Stomach (tissue), 9 donors: ENCODE data around the gene GNG7. TPM values are rescaled to one million over a fixed set of nuclear protein-coding genes. Genes with fewer than 3 reads are reported as not detected.

Experiments used
- DNase-seq, 2 donors: peaks; one replicate each; pipeline versions ENCODE4 v3.0.0 to v3.0.0-alpha.2; 2013 to 2019
- H3K27ac ChIP-seq, 5 donors: fragments of 200-600 bp in 4 of 5; sonication (generic) in 4 of 5; one replicate each; pipeline ENCODE4 v1.5.1; 2013 to 2019; ENCODE audit warnings: mild to moderate bottlenecking in 1 of 5, moderate library complexity in 1 of 5
- H3K27me3 ChIP-seq, 3 donors: fragments of 200-600 bp; sonication (generic); one replicate each; pipeline ENCODE4 v1.5.1; 2017 to 2019; ENCODE audit warnings: mixed run types in 1 of 3
- H3K36me3 ChIP-seq, 4 donors: fragments of 200-600 bp; sonication (generic); 1 replicate in 3 of 4; 2 replicates in 1 of 4; pipeline ENCODE4 v1.5.1; 2016 to 2019
- H3K4me1 ChIP-seq, 4 donors: fragments of 200-600 bp; sonication (generic); one replicate each; pipeline ENCODE4 v1.5.1; 2016 to 2019
- H3K4me3 ChIP-seq, 4 donors: fragments of 200-600 bp; sonication (generic) in 3 of 4; one replicate each; pipeline ENCODE4 v1.5.1; 2016 to 2019; ENCODE audit warnings: mild to moderate bottlenecking in 1 of 4
- H3K9me3 ChIP-seq, 4 donors: fragments of 200-600 bp; sonication (generic); one replicate each; pipeline ENCODE4 v1.5.1; 2016 to 2019
- CTCF ChIP-seq, 7 experiments: fragments of 450-650 bp in 4 of 7; fragments of 200-600 bp in 3 of 7; sonication (generic) in 3 of 7; IDR thresholded peaks; one replicate each; pipeline ENCODE4 v1.5.1; 2016 to 2019; ENCODE audit warnings: antibody characterized with exemption in 7 of 7, control low read depth in 2 of 7, mild to moderate bottlenecking in 1 of 7
- EP300 ChIP-seq: sonication (generic); formaldehyde crosslinking; IDR thresholded peaks from one replicate; pipeline ENCODE4 v1.6.1; 2017; ENCODE audit warnings: antibody characterized with exemption
- POLR2A ChIP-seq, 4 donors: fragments of 450-650 bp; IDR thresholded peaks; one replicate each; pipeline ENCODE4 v1.6.1; 2016; ENCODE audit warnings: antibody characterized with exemption in 4 of 4, control low read depth in 2 of 4, mild to moderate bottlenecking in 1 of 4, moderate library complexity in 1 of 4
- POLR2AphosphoS5 ChIP-seq, 3 donors: sonication (generic); formaldehyde crosslinking; IDR thresholded peaks; one replicate each; pipeline ENCODE4 v1.6.1; 2016; ENCODE audit warnings: antibody characterized with exemption in 3 of 3
- WGBS, 5 donors: extraction: QIAGEN DNeasy Blood & Tissue Kit in 3 of 5; methylation state at CpG; one replicate each; pipeline versions ENCODE4 v1.1.5 to v1.1.7; 2013 to 2018; 5-methylcytosine and 5-hydroxymethylcytosine counted together
- intact Hi-C: fragments of 100-400 bp; cut with DNase I; formaldehyde crosslinking; loops from one replicate; pipeline ENCODE4 v1.15.1; 2023; ENCODE audit warnings: low total_unique reads
- polyA plus RNA-seq, 3 donors: library from polyadenylated mRNA; stranded (reverse); fragments of 200-250 nt; gene quantifications; one replicate each; pipeline ENCODE4 v1.2.3, GENCODE V29; 2013
- total RNA-seq, 5 donors: library from RNA; depleted of rRNA; stranded (reverse); fragments of >200 nt; gene quantifications; one replicate each; pipeline versions ENCODE4 v1.1.0 to v1.2.3, GENCODE V29; 2014 to 2016
- donor health status: healthy with polysubstance abuse.
- donor health status: Bipolar disorder and iron deficiency.
- donor health status: healthy.

The GNG7 gene
- total and polyA plus RNA-seq, 8 donors: 0.58 to 15.1 (median 4.3) TPM

GRCh38 chr19:2719232-2719735 is 16.8 kb upstream of the GNG7 start:
- no peak for TF ChIP-seq POLR2A (IDR thresholded peaks at IDR 0.05)
- TF ChIP-seq EP300: no peak
- TF ChIP-seq POLR2AphosphoS5 (IDR thresholded peaks at IDR 0.05): no peak
- TF ChIP-seq CTCF (IDR thresholded peaks at IDR 0.05): no peak
- H3K27ac ChIP-seq: no peak overlapping the region
- H3K27me3 ChIP-seq: peaks cover 5 to 61% (median 34%) of the 10 kb centered on the region in 3 donors
- no peak overlapping the region for H3K4me3 ChIP-seq
- 35 to 45% (median 41%) methylated on average over 6 to 7 of the region's 7 CpGs for WGBS, 5 donors
- no peak for DNase-seq
- peaks cover 6 to 13% (median 10%) of the 10 kb centered on the region in 4 donors for H3K9me3 ChIP-seq
- no peaks in the 10 kb centered on the region for H3K36me3 ChIP-seq
- intact Hi-C loops: no loop called here
- peaks cover 25 to 43% (median 39%) of the 10 kb centered on the region in 4 donors for H3K4me1 ChIP-seq

- Histone ChIP-seq H3K36me3 (no peaks in the 10 kb centered on the region), H3K9me3 (peaks cover 6 to 13% (median 10%) of the 10 kb centered on the region in 4 donors), H3K27ac (no peak overlapping the region), H3K4me1 (peaks cover 17 to 31% (median 30%) of the 10 kb centered on the region in 4 donors), H3K27me3 (peaks cover 5 to 49% (median 34%) of the 10 kb centered on the region in 3 donors), H3K4me3 (no peak overlapping the region)
- TF ChIP-seq POLR2AphosphoS5 (IDR thresholded peaks at IDR 0.05): no peak
- no peak for TF ChIP-seq EP300
- no peak for TF ChIP-seq CTCF (IDR thresholded peaks at IDR 0.05)
- TF ChIP-seq POLR2A (IDR thresholded peaks at IDR 0.05): no peak
- 81 to 89% (median 85%) methylated on average over 42 to 52 of the region's 52 CpGs for WGBS, 5 donors
- DNase-seq: peak in 1 of 2 donors; percentile 5
- intact Hi-C loops: no loop called here
Measured at GRCh38 chr19:2717638-2718541, 15.4 kb upstream of the GNG7 start.

GRCh38 chr19:2716722-2717637 is 14.5 kb upstream of the GNG7 start:
- H3K4me1 ChIP-seq: peaks cover 13 to 24% (median 21%) of the 10 kb centered on the region in 4 donors
- DNase-seq: peak in 1 of 2 donors; percentile 1
- H3K27ac ChIP-seq: no peak overlapping the region
- TF ChIP-seq POLR2A (IDR thresholded peaks at IDR 0.05) (no peak), EP300 (no peak), CTCF (IDR thresholded peaks at IDR 0.05) (no peak), POLR2AphosphoS5 (IDR thresholded peaks at IDR 0.05) (no peak)
- WGBS, 5 donors: 89 to 91% (median 90%) methylated on average over 47 to 51 of the region's 51 CpGs
- peaks cover 6 to 13% (median 10%) of the 10 kb centered on the region in 4 donors for H3K9me3 ChIP-seq
- no peak overlapping the region for H3K4me3 ChIP-seq
- H3K27me3 ChIP-seq: peaks cover 5 to 40% (median 26%) of the 10 kb centered on the region in 3 donors
- H3K36me3 ChIP-seq: no peaks in the 10 kb centered on the region
- intact Hi-C loops: no loop called here

GRCh38 chr19:2716275-2716650 is 13.8 kb upstream of the GNG7 start:
- 87 to 95% (median 92%) methylated on average over 7 to 19 of the region's 19 CpGs for WGBS, 5 donors
- H3K4me1 ChIP-seq: peaks cover 13 to 17% (median 15%) of the 10 kb centered on the region in 4 donors
- H3K4me3 ChIP-seq: no peak overlapping the region
- no peak for TF ChIP-seq CTCF (IDR thresholded peaks at IDR 0.05)
- no peak for TF ChIP-seq EP300
- TF ChIP-seq POLR2A (IDR thresholded peaks at IDR 0.05): no peak
- no peak for TF ChIP-seq POLR2AphosphoS5 (IDR thresholded peaks at IDR 0.05)
- H3K27me3 ChIP-seq: peaks cover 5 to 33% (median 20%) of the 10 kb centered on the region in 3 donors
- H3K36me3 ChIP-seq: no peaks in the 10 kb centered on the region
- intact Hi-C loops: no loop called here
- peaks cover 6 to 13% (median 10%) of the 10 kb centered on the region in 4 donors for H3K9me3 ChIP-seq
- no peak overlapping the region for H3K27ac ChIP-seq
- no peak for DNase-seq
